ENCODE results near the gene PACRGL. TPM values are rescaled to one million over a fixed set of nuclear protein-coding genes. Genes with fewer than 3 reads are reported as not detected.

PACRGL gene
- total RNA-seq: 10 to 100 TPM; 26.4 to 64.3 (median 39.4) TPM

DNA sequence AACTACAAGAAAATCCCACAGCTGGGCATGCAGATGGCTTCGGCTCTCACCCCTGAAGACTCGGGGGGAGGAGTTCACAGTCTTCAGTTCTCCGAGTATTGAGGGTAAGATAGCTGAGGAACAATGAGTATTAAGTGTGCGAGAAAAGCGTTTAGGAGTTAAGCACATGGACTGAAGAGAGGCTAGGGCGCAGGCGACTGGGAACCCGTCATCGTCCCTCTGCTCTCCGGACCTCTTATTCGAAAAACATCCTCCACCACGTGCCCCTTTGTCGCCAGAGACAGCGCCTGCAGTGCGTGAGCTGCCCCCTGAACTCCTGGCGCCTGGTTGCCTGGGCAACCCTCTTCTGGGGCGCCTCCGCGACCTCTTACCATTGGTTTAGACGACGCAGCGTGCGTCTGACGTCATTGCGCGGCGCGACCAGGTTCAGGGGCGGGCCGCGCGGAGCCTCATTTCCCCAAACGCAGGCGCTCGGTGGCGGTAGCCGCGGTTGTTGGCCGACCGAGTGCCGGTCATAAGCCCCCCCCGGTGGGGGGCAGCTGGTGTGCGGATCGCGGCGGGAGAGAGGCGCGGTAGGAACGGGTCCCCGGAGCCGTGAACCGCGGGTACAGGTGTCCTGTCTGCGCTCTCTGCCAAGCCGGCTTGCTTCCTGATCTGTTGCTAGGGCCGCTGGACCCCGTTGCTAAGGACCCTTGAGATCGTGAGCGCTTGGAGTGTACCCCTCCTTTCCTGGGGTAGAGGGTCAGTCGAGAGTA lies at the start of gene PACRGL:
Gene PACRGL (plus strand): TSS at position 452 of the 755 bp plus-strand sequence. CDS start 4,024 bp downstream, outside the sequence.
- peak; percentile 91 for DNase-seq
- peak within 1 kb of the TSS; percentile 86 to 89 for H3K27ac ChIP-seq
- no peaks in the 10 kb centered on the region for H3K9me3 ChIP-seq
- TF ChIP-seq, protein P1, sequence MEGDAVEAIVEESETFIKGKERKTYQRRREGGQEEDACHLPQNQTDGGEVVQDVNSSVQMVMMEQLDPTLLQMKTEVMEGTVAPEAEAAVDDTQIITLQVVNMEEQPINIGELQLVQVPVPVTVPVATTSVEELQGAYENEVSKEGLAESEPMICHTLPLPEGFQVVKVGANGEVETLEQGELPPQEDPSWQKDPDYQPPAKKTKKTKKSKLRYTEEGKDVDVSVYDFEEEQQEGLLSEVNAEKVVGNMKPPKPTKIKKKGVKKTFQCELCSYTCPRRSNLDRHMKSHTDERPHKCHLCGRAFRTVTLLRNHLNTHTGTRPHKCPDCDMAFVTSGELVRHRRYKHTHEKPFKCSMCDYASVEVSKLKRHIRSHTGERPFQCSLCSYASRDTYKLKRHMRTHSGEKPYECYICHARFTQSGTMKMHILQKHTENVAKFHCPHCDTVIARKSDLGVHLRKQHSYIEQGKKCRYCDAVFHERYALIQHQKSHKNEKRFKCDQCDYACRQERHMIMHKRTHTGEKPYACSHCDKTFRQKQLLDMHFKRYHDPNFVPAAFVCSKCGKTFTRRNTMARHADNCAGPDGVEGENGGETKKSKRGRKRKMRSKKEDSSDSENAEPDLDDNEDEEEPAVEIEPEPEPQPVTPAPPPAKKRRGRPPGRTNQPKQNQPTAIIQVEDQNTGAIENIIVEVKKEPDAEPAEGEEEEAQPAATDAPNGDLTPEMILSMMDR (IDR thresholded peaks at IDR 0.05): no peak
- peak; percentile 45 to 62 for TF ChIP-seq POLR2A (IDR thresholded peaks at IDR 0.05)
- no peaks in the 10 kb centered on the region for H3K36me3 ChIP-seq
- no peaks in the 10 kb centered on the region for H3K4me1 ChIP-seq
- intact Hi-C loops (cut with DNase I; ENCODE audit: low total_unique reads): no loop called here
- H3K27me3 ChIP-seq: no peaks in the 10 kb centered on the region
- H3K4me3 ChIP-seq: peak within 1 kb of the TSS; percentile 97 to 98

DNA sequence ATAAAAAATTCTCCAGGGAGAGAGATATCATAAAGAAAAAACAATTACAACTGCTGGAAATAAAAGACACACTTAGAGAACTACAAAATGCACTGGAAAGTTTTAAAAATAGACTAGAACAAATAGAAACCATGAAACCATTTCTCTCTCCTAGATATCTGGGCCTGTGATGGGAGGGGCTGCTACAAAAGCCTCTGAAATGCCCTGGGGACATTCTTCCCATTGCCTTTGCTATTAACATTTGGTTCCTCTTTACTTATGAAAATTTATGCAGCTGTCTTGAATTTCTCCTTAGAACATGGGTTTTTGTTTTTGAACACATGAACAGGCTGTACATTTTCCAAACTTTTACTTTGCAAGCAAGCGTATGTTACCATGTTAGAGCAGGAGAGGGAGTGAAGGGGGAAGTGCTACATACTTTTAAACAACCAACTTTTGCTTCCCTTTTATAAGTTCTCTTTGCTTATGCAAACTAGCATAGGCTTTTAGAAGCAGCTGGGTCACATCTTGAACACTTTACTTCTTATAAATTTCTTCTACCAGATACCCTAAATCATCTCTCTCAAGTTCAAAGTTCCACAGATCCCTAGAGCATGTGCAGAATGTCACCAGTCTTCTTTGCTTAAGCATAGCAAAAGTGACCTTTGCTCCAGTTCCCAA lies 47.9 kb upstream of the PACRGL start:
- TF ChIP-seq, protein P1 (IDR thresholded peaks at IDR 0.05): no peak
- TF ChIP-seq POLR2A (IDR thresholded peaks at IDR 0.05): no peak
- no peaks in the 10 kb centered on the region for H3K4me1 ChIP-seq
- no peak for DNase-seq
- H3K27me3 ChIP-seq: no peaks in the 10 kb centered on the region
- H3K27ac ChIP-seq: no peak overlapping the region
- peaks cover 0 to 5% of the 10 kb centered on the region in 2 donors for H3K9me3 ChIP-seq
- H3K4me3 ChIP-seq: no peak overlapping the region
- no peaks in the 10 kb centered on the region for H3K36me3 ChIP-seq
- intact Hi-C loops (cut with DNase I; ENCODE audit: low total_unique reads): no loop called here

DNA sequence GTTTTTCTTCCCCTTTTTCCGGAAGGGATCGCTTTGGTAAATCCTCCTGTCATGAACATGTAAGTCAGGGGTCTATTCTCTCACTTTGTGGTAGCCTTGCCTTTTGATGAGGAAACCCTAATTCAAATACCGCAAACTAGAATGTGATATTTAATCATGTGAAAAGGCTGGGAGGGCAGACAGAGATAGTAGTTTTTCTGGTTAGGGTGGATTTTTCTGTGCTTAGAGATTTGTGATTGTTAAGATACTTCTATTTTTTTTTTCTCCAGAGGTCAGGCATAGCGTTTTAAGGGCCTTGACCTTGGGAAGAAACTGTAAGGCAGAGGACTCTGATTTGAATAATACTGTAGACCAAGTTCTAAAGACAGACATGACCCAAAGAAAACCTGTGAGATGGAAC lies 41.8 kb upstream of the PACRGL start:
- TF ChIP-seq, protein P1 (IDR thresholded peaks at IDR 0.05): no peak
- no peak for TF ChIP-seq POLR2A (IDR thresholded peaks at IDR 0.05)
- H3K9me3 ChIP-seq: no peaks in the 10 kb centered on the region
- H3K27me3 ChIP-seq: no peaks in the 10 kb centered on the region
- H3K4me1 ChIP-seq: no peaks in the 10 kb centered on the region
- intact Hi-C loops (cut with DNase I; ENCODE audit: low total_unique reads): no loop called here
- H3K36me3 ChIP-seq: no peaks in the 10 kb centered on the region
- no peak overlapping the region for H3K27ac ChIP-seq
- DNase-seq: no peak
- no peak overlapping the region for H3K4me3 ChIP-seq

DNA sequence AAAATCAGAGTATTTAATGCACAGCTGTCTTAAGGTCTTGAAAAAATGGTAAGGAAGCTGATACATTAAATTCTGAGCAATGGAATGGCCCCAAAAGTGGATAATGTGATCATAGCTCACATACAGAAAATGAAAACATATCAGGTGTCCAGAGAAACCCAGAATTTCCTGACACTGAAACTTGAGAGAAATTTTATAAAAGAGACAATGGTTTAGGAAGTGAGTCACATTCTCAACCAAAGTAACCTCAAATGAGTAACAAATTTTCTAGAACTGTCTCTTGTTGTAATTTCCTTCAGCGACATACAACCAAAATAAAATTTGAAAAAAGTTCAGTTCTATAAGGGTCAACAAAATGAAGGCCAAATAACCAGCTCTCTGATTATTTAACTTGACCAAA lies 37.4 kb upstream of the PACRGL start:
- DNase-seq: no peak
- Histone ChIP-seq H3K4me1 (no peaks in the 10 kb centered on the region), H3K27me3 (no peaks in the 10 kb centered on the region), H3K27ac (no peak overlapping the region), H3K36me3 (no peaks in the 10 kb centered on the region), H3K4me3 (no peak overlapping the region), H3K9me3 (no peaks in the 10 kb centered on the region)
- TF ChIP-seq, protein P1 (IDR thresholded peaks at IDR 0.05): no peak
- no peak for TF ChIP-seq POLR2A (IDR thresholded peaks at IDR 0.05)
- intact Hi-C loops (cut with DNase I; ENCODE audit: low total_unique reads): no loop called here
